GM12878 (cell line): ENCODE measurements around the gene EBF3. TPM values are rescaled to one million over a fixed set of nuclear protein-coding genes. Genes with fewer than 3 reads are reported as not detected.

Experiments used
- ATAC-seq: fragments of 200-7000 bp; cut with Tn5 transposase; 3 replicates; pipeline ENCODE4 v1.9.1; 2020; ENCODE audit warnings: mild to moderate bottlenecking, moderate library complexity
- Bru-seq: library from RNA; stranded (reverse); fragments of 400-500 nt; gene quantifications from one replicate; lab custom pipeline; 2021; lab: Mats Ljungman, UMichigan
- BruChase-seq, 2 experiments: library from RNA; stranded (reverse); fragments of 400-500 nt; gene quantifications; one replicate each; lab custom pipeline; 2021; lab: Mats Ljungman, UMichigan
- BruUV-seq: library from RNA; stranded (reverse); fragments of 400-500 nt; replicated peaks from 2 replicates; lab custom pipeline; 2021; lab: Mats Ljungman, UMichigan
- CTCF ChIA-PET: fragments of 300-600 bp; sonication (Branson Sonifier 250); formaldehyde crosslinking; extraction: SDS; loops from one replicate; lab custom pipeline; 2021; ENCODE audit warnings: inconsistent platforms; lab: Yijun Ruan, JAX
- POLR2A ChIA-PET: fragments of 350-600 bp; formaldehyde crosslinking; extraction: SDS; loops from one replicate; lab custom pipeline; 2021; ENCODE audit warnings: inconsistent platforms; lab: Charles Lee
- RAD21 ChIA-PET: fragments of 300-600 bp; sonication (Branson Sonifier 250); formaldehyde crosslinking; loops from one replicate; lab custom pipeline; 2023; ENCODE audit warnings: antibody characterized with exemption; ENCODE audit not compliant: unreplicated experiment; lab: Charles Lee
- SMC1A ChIA-PET: fragments of 300-600 bp; sonication (Branson Sonifier 250); formaldehyde crosslinking; loops from one replicate; lab custom pipeline; 2023; ENCODE audit not compliant: unreplicated experiment, uncharacterized antibody; lab: Charles Lee
- DNase-seq: peaks from one replicate; pipeline ENCODE4 v3.0.0-alpha.2; 2011; ENCODE audit warnings: low read depth, low spot score
- FAIRE-seq: peaks from 3 replicates; lab custom pipeline; 2011; peaks lifted over from hg19 to GRCh38; lab: Jason Lieb, UNC
- H2AFZ ChIP-seq: 2 replicates; pipeline ENCODE4 v1.6.0; 2011; ENCODE audit warnings: low read depth, low read length, control low read depth; ENCODE audit not compliant: control insufficient read depth
- H3K27ac ChIP-seq: 2 replicates; pipeline ENCODE4 v1.5.1; 2011; ENCODE audit warnings: control low read depth; ENCODE audit not compliant: control insufficient read depth, insufficient read depth
- H3K27me3 ChIP-seq, 2 experiments: replicated peaks in 1 of 2; 2 replicates each; pipeline versions ENCODE4 v1.6.0 to v1.6.1; 2011; ENCODE audit warnings: low read length in 1 of 2; ENCODE audit not compliant: control insufficient read depth in 2 of 2, insufficient read depth in 2 of 2
- H3K36me3 ChIP-seq, 2 experiments: 2 replicates each; pipeline ENCODE4 v1.5.1; 2011; ENCODE audit warnings: low read length in 1 of 2; ENCODE audit not compliant: control insufficient read depth in 2 of 2, insufficient read depth in 2 of 2
- H3K4me1 ChIP-seq: 2 replicates; pipeline ENCODE4 v1.6.1; 2011; ENCODE audit warnings: mild to moderate bottlenecking, low read length, moderate library complexity, mixed read lengths; ENCODE audit not compliant: control insufficient read depth, insufficient read depth
- H3K4me2 ChIP-seq: 2 replicates; pipeline ENCODE4 v1.6.0; 2011; ENCODE audit warnings: control low read depth; ENCODE audit not compliant: control insufficient read depth, insufficient read depth
- H3K4me3 ChIP-seq: fragments of 200-600 bp; sonication (generic); 2 replicates; pipeline ENCODE4 v1.5.1; 2016
- H3K79me2 ChIP-seq: 2 replicates; pipeline ENCODE4 v1.6.0; 2011; ENCODE audit warnings: low read length; ENCODE audit not compliant: control insufficient read depth, insufficient read depth
- H3K9ac ChIP-seq: 2 replicates; pipeline ENCODE4 v1.8.0; 2011; ENCODE audit warnings: low read length, control low read depth, mixed read lengths; ENCODE audit not compliant: control insufficient read depth, insufficient read depth
- H3K9me3 ChIP-seq: replicated peaks from 3 replicates; pipeline ENCODE4 v1.5.1; 2011; ENCODE audit warnings: mild to moderate bottlenecking, low read length; ENCODE audit not compliant: control insufficient read depth, insufficient read depth
- H4K20me1 ChIP-seq: 2 replicates; pipeline ENCODE4 v1.6.0; 2011; ENCODE audit not compliant: control insufficient read depth, insufficient read depth
- HDAC6 ChIP-seq: fragments of 200-600 bp; sonication (generic); IDR thresholded peaks from one replicate; pipeline ENCODE4 v1.8.0; 2017; ENCODE audit warnings: antibody characterized with exemption; ENCODE audit not compliant: unreplicated experiment
- MTA2 ChIP-seq: fragments of 450-650 bp; IDR thresholded peaks from 2 replicates; pipeline ENCODE4 v1.6.1; 2016; ENCODE audit warnings: low read depth, mild to moderate bottlenecking, moderate library complexity
- RELA ChIP-seq: fragments of 450-650 bp; IDR thresholded peaks from 2 replicates; pipeline ENCODE4 v1.8.0; 2014; ENCODE audit warnings: borderline replicate concordance; ENCODE audit not compliant: partially characterized antibody
- SRF ChIP-seq, 2 experiments: IDR thresholded peaks; 2 replicates each; pipeline ENCODE4 v1.6.1; 2011; ENCODE audit warnings: low read depth in 2 of 2, low read length in 2 of 2, mild to moderate bottlenecking in 1 of 2, moderate library complexity in 1 of 2
- WGBS: methylation state at CpG from one replicate; pipeline ENCODE4 v1.1.6; 2016; ENCODE audit warnings: low lambda C conversion rate; ENCODE audit not compliant: insufficient replicate concordance, insufficient coverage; ENCODE audit errors: missing lambda C conversion rate; 5-methylcytosine and 5-hydroxymethylcytosine counted together
- in situ Hi-C: fragments of 300-500 bp; cut with MboI; formaldehyde crosslinking; loops from 9 replicates; pipeline ENCODE4 v1.14.3; 2018; ENCODE audit warnings: mixed read lengths
- intact Hi-C: fragments of 100-400 bp; cut with micrococcal nuclease; formaldehyde crosslinking; loops from one replicate; pipeline ENCODE4 v1.14.2; 2022; ENCODE audit not compliant: unreplicated experiment
- long read RNA-seq, 2 experiments: library from polyadenylated mRNA; unstranded; transcript quantifications; one replicate each; pipeline ENCODE4 v2.0.0, GENCODE V29; 2019 to 2020
- polyA minus RNA-seq, 3 experiments: library from RNA; depleted of rRNA, polyadenylated mRNA; stranded (reverse); fragments of >200 nt; gene quantifications; 2 replicates each; pipeline ENCODE4 v1.2.3, GENCODE V29; 2011
- polyA plus RNA-seq, 11 experiments: library from polyadenylated mRNA; depleted of rRNA in 4 of 11; unstranded in 6 of 11; stranded (reverse) in 5 of 11; fragments of >200 nt; fragmentation: Nextera tagmentation in 4 of 11; fragmentation: Illumina TruSeq in 1 of 11; extraction: Ambion mirVana in 4 of 11; extraction: Trizol in 1 of 11; gene quantifications; 1 replicate in 1 of 11; 2 replicates in 10 of 11; pipeline versions ENCODE4 v1.2.1 to v1.2.3, GENCODE V29; 2011 to 2016; ENCODE audit warnings: inconsistent platforms in 2 of 11, missing spikeins in 2 of 11, low read depth in 1 of 11
- total RNA-seq, 4 experiments: library from RNA; depleted of rRNA in 3 of 4; stranded (reverse); fragments of >200 nt in 3 of 4; fragmentation: Illumina TruSeq in 1 of 4; extraction: Trizol in 1 of 4; gene quantifications; 2 replicates each; pipeline versions ENCODE4 v1.2.1 to v1.2.3, GENCODE V29; 2013 to 2021

The EBF3 gene, protein sequence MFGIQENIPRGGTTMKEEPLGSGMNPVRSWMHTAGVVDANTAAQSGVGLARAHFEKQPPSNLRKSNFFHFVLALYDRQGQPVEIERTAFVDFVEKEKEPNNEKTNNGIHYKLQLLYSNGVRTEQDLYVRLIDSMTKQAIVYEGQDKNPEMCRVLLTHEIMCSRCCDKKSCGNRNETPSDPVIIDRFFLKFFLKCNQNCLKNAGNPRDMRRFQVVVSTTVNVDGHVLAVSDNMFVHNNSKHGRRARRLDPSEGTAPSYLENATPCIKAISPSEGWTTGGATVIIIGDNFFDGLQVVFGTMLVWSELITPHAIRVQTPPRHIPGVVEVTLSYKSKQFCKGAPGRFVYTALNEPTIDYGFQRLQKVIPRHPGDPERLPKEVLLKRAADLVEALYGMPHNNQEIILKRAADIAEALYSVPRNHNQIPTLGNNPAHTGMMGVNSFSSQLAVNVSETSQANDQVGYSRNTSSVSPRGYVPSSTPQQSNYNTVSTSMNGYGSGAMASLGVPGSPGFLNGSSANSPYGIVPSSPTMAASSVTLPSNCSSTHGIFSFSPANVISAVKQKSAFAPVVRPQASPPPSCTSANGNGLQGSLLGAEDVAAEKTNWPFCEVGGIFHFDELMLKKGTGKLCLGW
- not detected in 2 replicates for total RNA-seq (2013; cell fraction: nucleolus; rRNA removed)
- total RNA-seq (2014; rRNA removed): not detected in 2 replicates
- not detected in 2 replicates for total RNA-seq (2014; rRNA removed; fragmentation: Illumina TruSeq; extraction: Trizol)
- total RNA-seq (2021): not detected in 2 replicates
- polyA plus RNA-seq (2011; ENCODE audit: low read depth): not detected
- not detected in 2 replicates for polyA plus RNA-seq (2011; rRNA removed)
- polyA plus RNA-seq (2011; cell fraction: cytosol; rRNA removed): not detected in 2 replicates
- not detected in 2 replicates for polyA plus RNA-seq (2011; cell fraction: nucleus; rRNA removed)
- polyA plus RNA-seq (2012): 0.03 TPM in 1 of 2 replicates, not detected in the other
- polyA plus RNA-seq (2014; fragmentation: Illumina TruSeq; extraction: Trizol): not detected in 2 replicates
- not detected for polyA plus RNA-seq (2014; fragmentation: Nextera tagmentation; extraction: Ambion mirVana)
- not detected in 2 replicates for polyA plus RNA-seq (2014; rRNA removed)
- not detected for polyA plus RNA-seq (2016; fragmentation: Nextera tagmentation; extraction: Ambion mirVana)
- polyA minus RNA-seq (2011; rRNA and poly(A)+ RNA removed): not detected in 2 replicates
- not detected in 2 replicates for polyA minus RNA-seq (2011; cell fraction: cytosol; rRNA and poly(A)+ RNA removed)
- not detected in 2 replicates for polyA minus RNA-seq (2011; cell fraction: nucleus; rRNA and poly(A)+ RNA removed)
- Bru-seq, nascent RNA: percentile 1 among the genes with signal in this experiment
- BruChase-seq, experiment 1, labeled RNA remaining after a 6-hour chase: percentile 1 among the genes with signal in this experiment
- not detected for BruChase-seq, experiment 2, labeled RNA remaining after a 2-hour chase
- long read RNA-seq, experiment 1: 0 reads
- long read RNA-seq, experiment 2: 0 reads

- intact Hi-C loops: no loop called here
- DNase-seq (no peak), FAIRE-seq (no peak), ATAC-seq (no peak)
- SMC1A ChIA-PET: no interaction called here
- H3K4me2 ChIP-seq: no peak within 1 kb of the TSS
- in situ Hi-C loops: no loop called here
- no peak within 1 kb of the TSS for H3K9ac ChIP-seq
- WGBS: 23% methylated on average over 94 of the region's 131 CpGs
- peaks cover 5 to 16% of the 10 kb centered on the region in 2 experiments for H3K27me3 ChIP-seq
- POLR2A ChIA-PET: no interaction called here
- CTCF ChIA-PET: no interaction called here
- H3K27ac ChIP-seq: no peak within 1 kb of the TSS
- H2AFZ ChIP-seq: no peak within 1 kb of the TSS
- RAD21 ChIA-PET: no interaction called here
- no peak within 1 kb of the TSS for H3K4me3 ChIP-seq
- no TSS peak for BruUV-seq
- TF ChIP-seq SRF (IDR thresholded peaks at IDR 0.05; ENCODE audit: low read depth in 2 of 2, low read length in 2 of 2): peak in 1 of 2 experiments; percentile 49; a peak in 1 of 4 replicates
- no peak for TF ChIP-seq RELA
- peak; percentile 30 for TF ChIP-seq HDAC6
- TF ChIP-seq MTA2: no peak
- no peaks in the 10 kb centered on the region; the same call in 2 of the 3 replicates for H3K9me3 ChIP-seq
- H3K4me1 ChIP-seq: no peaks in the 10 kb centered on the region
- H3K36me3 ChIP-seq: no peaks in the 10 kb centered on the region; a peak in 1 of 4 replicates
- H4K20me1 ChIP-seq: no peaks in the 10 kb centered on the region
- H3K79me2 ChIP-seq: no peaks in the 10 kb centered on the region
Measured at GRCh38 chr10:129963641-129964501, at the start of gene EBF3. Gene EBF3, minus strand, starts transcription at chr10:129964274. Its CDS starts 506 bp downstream, at chr10:129963768.
